Measurements from ENCODE around the gene CIC. TPM values are rescaled to one million over a fixed set of nuclear protein-coding genes. Genes with fewer than 3 reads are reported as not detected.
"Not testable (repeated sequence)": the region's sequence is repeated elsewhere in the genome, so short reads cannot be mapped to it uniquely, and the experiment has no call there.

CIC gene
- total RNA-seq, 1 experiment from 2014 or later: 13.0 TPM

GRCh38 chr19:42328106-42328505 lies 59.1 kb downstream of the CIC start:
- DNase-seq (ENCODE audit: low read depth in 1 of 2, low spot score in 2 of 2): no peak
- Histone ChIP-seq H3K36me3 (no peaks in the 10 kb centered on the region), H3K27me3 (replicated peaks) (peaks cover 11% of the 10 kb centered on the region), H3K4me3 (no peak overlapping the region), H3K27ac (no peak overlapping the region), H3K4me1 (replicated peaks) (peaks cover 20% of the 10 kb centered on the region), H3K9me3 (replicated peaks) (no peaks in the 10 kb centered on the region)

- Histone ChIP-seq H3K27me3 (replicated peaks) (peaks cover 8% of the 10 kb centered on the region), H3K4me1 (replicated peaks) (peaks cover 20% of the 10 kb centered on the region), H3K36me3 (no peaks in the 10 kb centered on the region), H3K4me3 (no peak overlapping the region), H3K27ac (no peak overlapping the region), H3K9me3 (replicated peaks) (no peaks in the 10 kb centered on the region)
- DNase-seq (ENCODE audit: low read depth in 1 of 2, low spot score in 2 of 2): no peak
Observed at GRCh38 chr19:42328854-42329253, 59.8 kb downstream of the CIC start.

GRCh38 chr19:42330241-42330711 lies 61.2 kb downstream of the CIC start:
- Histone ChIP-seq H3K27me3 (replicated peaks) (no peaks in the 10 kb centered on the region), H3K4me3 (no peak overlapping the region), H3K4me1 (replicated peaks) (peaks cover 12% of the 10 kb centered on the region), H3K36me3 (no peaks in the 10 kb centered on the region), H3K9me3 (replicated peaks) (no peaks in the 10 kb centered on the region), H3K27ac (no peak overlapping the region)
- DNase-seq (ENCODE audit: low read depth in 1 of 2, low spot score in 2 of 2): no peak

GRCh38 chr19:42331333-42331732 lies 62.3 kb downstream of the CIC start:
- not testable (repeated sequence) for H3K27ac ChIP-seq; H3K4me1 ChIP-seq (replicated peaks); H3K36me3 ChIP-seq; H3K4me3 ChIP-seq; H3K9me3 ChIP-seq (replicated peaks); H3K27me3 ChIP-seq (replicated peaks); DNase-seq (ENCODE audit: low read depth in 1 of 2, low spot score in 2 of 2)

- Histone ChIP-seq H3K27ac (no peak overlapping the region), H3K9me3 (replicated peaks) (no peaks in the 10 kb centered on the region), H3K36me3 (no peaks in the 10 kb centered on the region), H3K4me3 (no peak overlapping the region), H3K4me1 (replicated peaks) (peaks cover 7% of the 10 kb centered on the region), H3K27me3 (replicated peaks) (no peaks in the 10 kb centered on the region)
- no peak for DNase-seq (ENCODE audit: low read depth in 1 of 2, low spot score in 2 of 2)
Observed at GRCh38 chr19:42332059-42332458, 63.0 kb downstream of the CIC start.

- Histone ChIP-seq H3K36me3 (no peaks in the 10 kb centered on the region), H3K4me1 (replicated peaks) (peaks cover 7% of the 10 kb centered on the region), H3K4me3 (no peak overlapping the region), H3K27me3 (replicated peaks) (no peaks in the 10 kb centered on the region), H3K9me3 (replicated peaks) (no peaks in the 10 kb centered on the region), H3K27ac (no peak overlapping the region)
- DNase-seq (ENCODE audit: low read depth in 1 of 2, low spot score in 2 of 2): no peak
Observed at GRCh38 chr19:42333018-42333417, 64.0 kb downstream of the CIC start.

- Histone ChIP-seq H3K4me1 (replicated peaks) (peaks cover 7% of the 10 kb centered on the region), H3K4me3 (no peak overlapping the region), H3K9me3 (replicated peaks) (no peaks in the 10 kb centered on the region), H3K36me3 (no peaks in the 10 kb centered on the region), H3K27ac (no peak overlapping the region), H3K27me3 (replicated peaks) (no peaks in the 10 kb centered on the region)
- DNase-seq (ENCODE audit: low read depth in 1 of 2, low spot score in 2 of 2): no peak
Observed at GRCh38 chr19:42333975-42334696, 65.1 kb downstream of the CIC start.

GRCh38 chr19:42334697-42335373 lies 65.8 kb downstream of the CIC start:
- Histone ChIP-seq H3K4me3 (no peak overlapping the region), H3K4me1 (replicated peaks) (peaks cover 7% of the 10 kb centered on the region), H3K27me3 (replicated peaks) (no peaks in the 10 kb centered on the region), H3K27ac (no peak overlapping the region), H3K9me3 (replicated peaks) (no peaks in the 10 kb centered on the region), H3K36me3 (no peaks in the 10 kb centered on the region)
- no peak for DNase-seq (ENCODE audit: low read depth in 1 of 2, low spot score in 2 of 2)

GRCh38 chr19:42335374-42335936 lies 66.4 kb downstream of the CIC start:
- no peak overlapping the region for H3K27ac ChIP-seq
- no peak for DNase-seq (ENCODE audit: low read depth in 1 of 2, low spot score in 2 of 2)
- H3K4me1 ChIP-seq (replicated peaks): peaks cover 1% of the 10 kb centered on the region
- H3K27me3 ChIP-seq (replicated peaks): no peaks in the 10 kb centered on the region
- H3K9me3 ChIP-seq (replicated peaks): no peaks in the 10 kb centered on the region
- H3K4me3 ChIP-seq: no peak overlapping the region
- no peaks in the 10 kb centered on the region for H3K36me3 ChIP-seq

GRCh38 chr19:42335971-42336370 lies 66.9 kb downstream of the CIC start:
- no peak for DNase-seq (ENCODE audit: low read depth in 1 of 2, low spot score in 2 of 2)
- no peaks in the 10 kb centered on the region for H3K36me3 ChIP-seq
- no peak overlapping the region for H3K4me3 ChIP-seq
- H3K9me3 ChIP-seq (replicated peaks): no peaks in the 10 kb centered on the region
- H3K4me1 ChIP-seq (replicated peaks): no peaks in the 10 kb centered on the region; the same call in 1 of the 2 replicates
- H3K27me3 ChIP-seq (replicated peaks): no peaks in the 10 kb centered on the region
- H3K27ac ChIP-seq: no peak overlapping the region

- DNase-seq (ENCODE audit: low read depth in 1 of 2, low spot score in 2 of 2); H3K27me3 ChIP-seq (replicated peaks); H3K36me3 ChIP-seq; H3K27ac ChIP-seq; H3K4me3 ChIP-seq; H3K4me1 ChIP-seq (replicated peaks); H3K9me3 ChIP-seq (replicated peaks): not testable (repeated sequence)
Observed at GRCh38 chr19:42339126-42339860, 70.2 kb downstream of the CIC start.

GRCh38 chr19:42339922-42340321 lies 70.9 kb downstream of the CIC start:
- H3K36me3 ChIP-seq; DNase-seq (ENCODE audit: low read depth in 1 of 2, low spot score in 2 of 2); H3K27ac ChIP-seq; H3K27me3 ChIP-seq (replicated peaks); H3K4me1 ChIP-seq (replicated peaks); H3K9me3 ChIP-seq (replicated peaks); H3K4me3 ChIP-seq: not testable (repeated sequence)

- Histone ChIP-seq H3K27me3 (replicated peaks) (no peaks in the 10 kb centered on the region), H3K4me1 (replicated peaks) (no peaks in the 10 kb centered on the region), H3K36me3 (peaks cover 7% of the 10 kb centered on the region; the same call in 1 of the 2 replicates), H3K9me3 (replicated peaks) (no peaks in the 10 kb centered on the region), H3K27ac (no peak overlapping the region), H3K4me3 (no peak overlapping the region)
- DNase-seq (ENCODE audit: low read depth in 1 of 2, low spot score in 2 of 2): no peak
Observed at GRCh38 chr19:42343344-42344110, 74.5 kb downstream of the CIC start.
